NCI-H187 treated with DMSO at 0.1 percent for 48 hours (cell line): ENCODE measurements around the gene WDR46.
A peak's percentile ranks its signal among the peaks of the same experiment; 100 is the strongest.
"Not testable (repeated sequence)": the region's sequence is repeated elsewhere in the genome, so short reads cannot be mapped to it uniquely, and the experiment has no call there.

Experiments used
- DNase-seq: peaks from one replicate; lab custom pipeline; 2025; lab: John Stamatoyannopoulos, UW

WDR46 gene

DNA sequence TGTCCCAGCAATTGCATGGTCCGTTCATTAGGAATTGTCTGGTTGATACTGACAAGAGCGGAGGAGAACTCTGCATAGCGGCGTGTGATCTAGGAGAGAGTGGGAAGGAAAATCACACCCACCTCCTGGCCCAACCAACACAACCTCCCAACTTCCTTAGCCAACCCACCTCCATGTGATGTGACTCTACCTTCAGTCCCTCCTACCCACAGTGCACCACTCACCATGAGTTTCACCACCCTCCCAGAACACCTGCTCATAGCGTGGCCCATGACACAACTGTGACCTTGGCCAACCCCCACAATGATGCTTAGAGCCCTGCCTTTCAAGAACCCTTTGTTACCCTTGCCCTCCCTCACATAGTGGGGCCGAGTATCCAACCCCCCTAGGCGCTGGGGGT is 25.0 kb downstream of the WDR46 start:
- DNase-seq = no peak

DNA sequence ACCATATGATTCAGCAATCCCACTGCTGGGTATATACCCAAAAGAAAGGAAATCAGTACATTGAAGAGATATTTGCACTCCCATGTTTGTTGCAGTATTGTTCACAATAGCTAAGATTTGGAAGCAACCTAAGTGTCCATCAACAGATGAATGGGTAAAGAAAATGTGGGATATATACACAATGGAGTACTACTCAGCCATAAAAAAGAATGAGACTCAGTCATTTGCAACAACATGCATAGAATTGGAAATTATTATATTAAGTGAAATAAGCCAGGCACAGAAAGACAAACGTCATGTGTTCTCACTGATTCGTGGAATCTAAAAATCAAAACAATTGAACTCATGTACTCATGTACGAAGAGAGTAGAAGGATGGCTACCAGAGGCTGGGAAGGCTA is 26.5 kb downstream of the WDR46 start:
- DNase-seq = not testable (repeated sequence)

DNA sequence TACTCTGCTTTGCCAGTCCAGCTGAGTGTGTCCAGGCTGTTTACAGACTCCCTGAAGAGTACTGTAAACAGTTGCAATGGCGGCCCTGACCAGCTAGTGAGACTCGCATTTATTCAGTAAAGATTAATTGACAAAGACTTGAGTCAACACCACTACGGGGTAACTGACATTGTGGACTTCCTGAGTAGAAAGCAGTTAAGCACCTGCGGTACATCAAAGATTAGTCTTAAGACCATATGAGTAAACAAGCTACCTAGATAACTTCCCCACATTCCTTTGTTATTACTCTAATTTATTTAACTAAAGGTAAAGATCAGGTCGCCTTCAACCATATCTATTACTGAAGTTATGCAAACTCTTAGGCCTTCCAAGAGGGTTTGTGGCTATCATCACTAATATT is 30.0 kb downstream of the WDR46 start:
- DNase-seq = no peak

DNA sequence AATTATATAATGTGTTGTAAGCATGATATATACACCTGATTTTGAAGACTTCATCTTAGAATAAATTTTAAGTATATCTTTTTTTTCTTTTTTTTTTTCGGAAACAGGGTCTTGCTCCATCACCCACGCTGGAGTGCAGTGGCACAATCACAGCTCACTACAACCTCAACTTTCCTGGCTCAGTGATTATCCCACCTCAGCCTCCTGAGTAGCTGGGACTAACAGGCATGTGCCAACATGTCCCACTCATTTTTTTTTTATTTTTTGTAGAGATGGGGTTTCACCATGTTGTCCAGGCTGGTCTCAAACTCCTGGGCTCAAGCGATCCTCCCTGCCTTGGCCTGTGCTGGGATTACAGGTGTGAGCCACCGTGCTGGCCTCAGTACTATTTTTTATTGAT is 34.4 kb downstream of the WDR46 start:
- no peak for DNase-seq

DNA sequence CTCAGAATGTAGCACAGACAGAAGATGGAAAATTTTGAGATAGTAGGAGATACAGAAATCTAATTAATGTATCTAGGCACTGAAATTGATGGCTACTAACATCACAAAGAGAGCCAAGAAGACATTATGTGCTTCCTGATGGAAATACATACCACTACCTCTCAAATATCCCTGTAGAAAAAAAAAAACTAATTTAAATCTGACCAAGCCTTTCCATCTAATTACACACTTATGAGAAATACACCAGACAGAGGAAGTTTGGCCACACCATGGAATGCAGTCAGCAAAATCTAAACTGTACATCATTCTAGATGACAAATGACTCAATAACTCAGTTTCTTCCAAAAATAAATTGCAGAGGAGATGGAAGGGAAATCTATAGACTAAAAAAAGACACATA is 36.3 kb downstream of the WDR46 start:
- no peak for DNase-seq

DNA sequence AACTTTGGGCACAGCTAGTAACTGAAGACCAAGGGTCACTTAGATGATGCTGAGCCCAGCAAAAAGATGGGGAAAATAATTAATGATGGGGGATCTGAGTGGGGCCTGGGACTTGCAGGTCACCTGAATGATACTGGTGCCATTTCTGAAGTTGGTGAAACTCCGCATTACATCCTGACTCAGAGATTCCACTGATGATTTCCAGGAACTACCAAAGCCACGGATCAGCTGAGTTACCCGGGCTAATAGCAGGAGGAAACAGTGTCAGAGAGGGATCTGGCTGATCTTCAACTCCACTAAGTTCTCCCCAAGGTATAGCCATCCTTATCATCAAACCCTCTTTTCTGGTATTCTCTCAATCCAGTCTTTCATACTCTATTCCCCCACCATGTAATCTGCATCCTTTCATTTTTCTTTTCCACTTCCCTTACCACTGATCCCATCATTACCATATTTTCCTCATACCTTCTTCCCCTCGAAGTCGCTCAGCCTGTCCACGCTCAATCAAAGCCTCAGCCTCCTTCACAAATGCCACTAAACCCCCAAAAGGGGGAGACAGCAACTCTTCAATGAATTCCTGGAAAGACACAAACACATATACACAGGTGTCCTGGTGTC is 37.5 kb downstream of the WDR46 start:
- no peak for DNase-seq

DNA sequence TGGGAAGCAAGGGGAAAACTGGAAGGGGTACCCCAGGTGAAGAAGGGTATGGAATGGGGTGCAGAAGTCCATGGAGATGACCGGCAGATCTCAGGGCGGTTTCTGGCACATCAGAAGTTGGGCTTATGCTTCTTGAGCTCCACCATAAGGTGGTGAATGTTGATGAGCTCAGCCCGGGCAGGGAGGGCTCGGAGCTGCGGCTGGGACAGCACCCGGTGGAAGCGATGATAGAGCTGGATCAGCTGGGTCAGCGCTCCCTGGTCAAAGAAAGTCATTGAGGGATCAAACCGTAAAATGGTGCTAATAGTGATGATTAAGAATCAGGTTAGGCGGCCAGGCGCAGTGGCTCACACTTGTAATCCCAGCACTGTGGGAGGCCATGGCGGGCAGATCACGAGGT is 38.3 kb downstream of the WDR46 start:
- DNase-seq = no peak

DNA sequence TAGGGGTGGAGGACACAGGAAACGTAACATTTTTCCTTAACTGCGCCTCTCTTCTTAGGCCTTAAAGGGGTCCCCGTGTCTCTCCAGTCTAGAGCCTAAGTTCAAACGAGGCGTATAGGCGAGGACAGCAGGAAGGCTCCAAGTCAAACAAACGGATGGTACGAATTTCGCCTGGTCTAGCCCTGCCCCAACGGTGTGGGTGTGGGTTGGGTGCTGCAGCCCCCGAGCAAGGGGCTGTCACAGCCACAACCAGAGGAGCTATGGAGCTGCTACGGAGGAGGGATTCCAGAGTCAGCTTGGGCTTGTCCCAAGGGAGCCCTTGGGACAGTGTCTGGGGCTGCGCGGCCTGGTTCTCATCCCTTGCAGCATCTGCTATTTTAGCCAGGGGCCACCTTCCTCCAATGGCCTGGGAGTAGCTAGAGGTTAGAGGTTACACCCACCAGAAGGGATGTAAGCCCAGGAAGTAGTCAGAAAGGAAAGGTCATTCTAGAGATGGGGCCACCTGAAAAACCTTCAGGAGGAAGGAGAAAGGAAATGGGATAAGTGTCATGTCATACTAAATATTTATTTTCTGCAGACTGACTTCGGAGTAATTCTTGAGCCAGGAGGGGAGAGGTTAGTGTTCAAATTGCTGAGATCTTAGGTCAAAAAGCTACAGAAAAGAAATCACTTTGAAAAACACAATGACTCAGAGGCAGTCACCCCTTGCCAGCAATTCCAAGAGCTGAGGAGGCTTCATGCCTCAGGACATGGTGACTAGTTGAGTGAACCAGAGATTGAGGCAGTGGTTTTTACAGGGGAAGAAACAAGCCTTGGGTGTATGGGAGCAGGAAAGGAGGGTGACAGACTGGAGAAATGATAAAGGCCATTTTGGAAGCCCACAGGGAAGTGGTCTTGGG is 39.1 kb downstream of the WDR46 start:
- DNase-seq = no peak

DNA sequence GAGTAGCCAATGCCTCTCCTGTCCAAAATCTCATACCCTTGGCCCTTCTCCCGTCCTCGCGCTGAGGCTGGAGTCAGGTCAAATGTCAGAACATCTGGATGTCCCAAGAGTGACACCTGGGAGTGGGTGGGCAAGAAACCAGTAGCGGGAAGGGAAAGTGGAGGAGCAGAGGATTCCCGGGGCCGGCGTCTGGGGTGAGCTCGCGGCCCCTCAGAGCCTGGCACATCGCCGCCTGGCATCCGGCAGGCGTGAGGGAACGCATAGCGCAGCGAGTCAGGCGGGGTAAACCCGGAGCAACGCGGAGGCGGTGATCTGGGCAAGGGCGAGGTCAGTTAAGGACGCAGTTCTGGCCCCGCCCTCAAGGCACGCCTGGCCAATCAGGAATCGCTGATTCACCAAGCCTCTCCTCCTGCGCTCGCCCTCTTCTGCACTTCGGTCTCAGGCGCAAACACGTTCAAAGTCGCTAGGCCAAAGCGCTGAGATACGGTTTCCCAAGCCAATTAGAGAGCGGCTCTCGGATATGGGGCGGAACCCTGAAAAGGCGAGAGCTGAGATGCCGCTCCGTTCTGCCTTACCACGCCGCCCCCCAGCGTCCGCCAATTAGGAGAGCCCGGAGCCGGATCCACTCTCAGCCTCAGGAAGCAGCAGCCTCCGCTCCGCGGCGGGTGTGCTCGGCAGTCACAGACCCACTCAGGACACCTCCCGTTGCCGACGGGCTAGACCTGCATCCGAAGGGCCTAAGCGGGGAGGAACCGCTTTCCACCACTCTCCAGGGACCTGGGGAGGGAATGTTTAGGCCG is 39.9 kb downstream of the WDR46 start:
- DNase-seq = peak; percentile 94

DNA sequence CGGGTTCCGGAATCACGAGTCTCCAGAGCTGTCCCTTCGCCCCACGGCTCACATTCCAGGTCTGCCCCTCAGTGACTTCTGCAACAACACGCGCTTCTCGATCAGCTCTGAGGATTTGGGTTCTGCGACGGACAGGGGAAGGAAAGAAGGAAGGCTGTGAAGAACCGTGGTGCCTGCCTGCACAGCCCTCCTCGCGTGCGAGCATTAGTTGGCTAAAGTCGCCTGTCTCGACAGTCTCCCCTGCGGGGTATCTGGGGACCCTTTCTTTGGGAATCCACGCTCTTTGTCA is 40.5 kb downstream of the WDR46 start:
- no peak for DNase-seq

DNA sequence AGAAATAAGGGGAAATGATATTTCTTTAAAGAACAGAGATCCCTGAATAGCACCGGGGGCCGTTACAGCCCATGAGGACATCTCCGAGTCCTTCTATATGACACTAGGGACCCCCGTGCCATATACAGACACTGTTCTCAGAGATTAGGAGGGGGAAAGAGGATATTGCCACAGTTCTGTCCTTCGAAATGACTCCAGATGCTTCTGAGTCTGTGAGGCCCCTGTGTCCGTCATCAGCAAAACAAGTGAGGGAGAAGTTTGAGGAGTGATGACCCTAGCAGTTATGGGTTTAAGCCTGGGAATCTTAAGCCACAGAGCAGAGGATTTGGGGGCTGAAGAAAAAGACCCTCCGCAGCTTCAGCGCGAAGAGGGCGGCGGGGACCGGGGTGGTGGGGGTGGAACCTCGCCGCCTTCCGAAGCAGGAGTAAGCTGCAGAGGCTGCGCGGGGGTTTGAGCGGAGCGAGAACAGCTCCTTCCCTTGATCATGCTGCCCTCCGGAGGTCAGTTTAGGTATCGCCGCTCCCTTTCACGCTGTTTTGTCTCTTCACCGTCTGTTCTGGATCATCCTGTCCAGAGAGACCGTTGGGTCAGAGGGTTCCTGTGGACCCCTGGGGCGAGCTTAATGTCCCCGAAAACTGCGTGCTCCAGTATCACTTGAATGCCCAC is 40.9 kb downstream of the WDR46 start:
- DNase-seq = peak; percentile 47

DNA sequence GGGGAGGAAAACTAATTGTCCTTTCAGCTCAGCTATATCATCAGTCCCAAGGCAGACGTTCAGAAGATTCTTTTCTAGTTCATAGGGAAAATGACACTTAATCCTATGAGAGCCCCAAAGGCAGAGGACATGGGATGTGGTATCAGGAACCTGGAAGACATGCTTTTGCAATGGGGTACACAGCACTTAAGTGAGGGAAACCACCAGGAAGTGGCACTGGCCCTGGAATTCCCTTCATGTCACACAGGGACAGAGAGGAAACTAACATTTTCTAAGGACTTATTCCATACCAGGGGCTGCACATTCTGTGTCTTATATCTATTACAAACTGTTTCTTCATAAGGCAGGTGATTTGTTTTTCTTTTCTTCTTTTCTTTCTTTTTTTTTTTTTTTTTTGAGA is 45.6 kb downstream of the WDR46 start:
- no peak for DNase-seq

DNA sequence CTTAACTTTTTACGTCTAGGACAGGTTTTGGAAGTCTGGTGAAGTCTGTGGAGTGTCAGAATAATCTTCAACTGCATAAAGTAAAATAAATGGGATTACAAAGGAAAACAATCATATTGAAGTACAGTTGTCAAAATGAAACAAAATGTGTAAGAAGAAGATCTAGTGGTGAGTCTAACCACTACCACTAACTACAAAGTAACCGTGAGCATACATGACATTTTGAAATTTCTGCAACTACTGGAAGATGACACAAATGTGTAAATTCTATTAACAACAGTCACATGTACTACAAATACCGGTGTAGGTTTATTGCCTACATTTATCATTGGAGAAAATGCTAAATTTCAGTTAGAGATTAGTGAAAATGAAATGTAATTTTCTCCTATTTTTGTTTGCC is 47.1 kb downstream of the WDR46 start:
- no peak for DNase-seq

DNA sequence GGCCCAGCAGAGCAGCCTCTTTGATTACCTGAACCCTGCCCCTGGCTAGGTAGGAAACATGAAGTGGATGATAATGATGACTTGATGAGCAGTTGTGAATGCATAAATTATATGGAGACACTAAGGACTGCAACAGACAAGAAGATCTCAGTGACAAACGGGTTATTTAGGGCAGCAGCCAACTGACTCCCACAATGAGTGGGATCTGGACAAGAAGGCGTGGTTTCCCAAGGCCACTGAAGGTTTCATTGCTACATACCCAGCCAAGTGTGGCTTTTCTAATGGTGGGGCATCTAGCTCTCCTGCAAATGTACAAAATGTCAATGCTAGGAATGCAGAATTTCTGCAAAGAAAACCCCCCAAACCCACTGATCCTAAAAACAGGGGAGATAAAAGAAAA is 51.3 kb downstream of the WDR46 start:
- no peak for DNase-seq

DNA sequence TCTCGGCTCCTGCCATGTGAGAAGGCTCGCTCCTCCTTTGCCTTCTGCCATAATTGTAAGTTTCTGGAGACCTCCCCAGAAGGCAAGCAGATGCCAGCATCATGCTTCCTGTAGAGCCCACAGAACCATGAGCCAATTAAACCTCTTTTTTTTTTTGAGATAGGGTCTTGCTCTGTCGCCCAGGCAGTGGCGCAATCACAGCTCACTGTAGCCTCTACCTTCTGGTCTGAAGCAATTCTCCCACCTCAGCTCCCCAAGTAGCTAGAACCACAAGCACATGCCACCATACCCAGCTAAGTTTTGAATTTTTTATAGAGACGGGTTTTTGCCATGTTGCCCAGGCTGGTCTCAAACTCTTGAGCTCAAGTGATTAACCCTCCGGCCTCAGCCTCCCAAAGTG is 52.2 kb downstream of the WDR46 start:
- DNase-seq = no peak

DNA sequence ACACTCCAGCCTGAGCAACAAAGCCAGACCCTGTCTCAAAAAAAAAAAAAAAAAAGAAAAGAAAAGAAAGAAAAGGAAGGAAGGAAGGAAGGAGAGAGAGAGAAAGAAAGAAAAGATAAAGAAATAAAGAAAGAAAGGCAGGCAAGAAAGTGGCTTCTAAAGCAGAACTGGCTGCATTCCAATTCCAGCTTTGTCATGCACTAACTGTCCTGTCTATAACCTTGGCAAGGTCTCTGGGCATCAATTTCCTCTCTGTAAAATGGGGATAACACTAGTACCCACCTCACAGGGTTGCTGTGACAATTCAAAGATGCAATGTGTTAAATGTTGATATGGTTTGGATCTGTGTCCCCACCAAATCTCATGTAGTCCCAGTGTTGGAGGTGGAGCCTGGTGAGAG is 52.7 kb downstream of the WDR46 start:
- no peak for DNase-seq

DNA sequence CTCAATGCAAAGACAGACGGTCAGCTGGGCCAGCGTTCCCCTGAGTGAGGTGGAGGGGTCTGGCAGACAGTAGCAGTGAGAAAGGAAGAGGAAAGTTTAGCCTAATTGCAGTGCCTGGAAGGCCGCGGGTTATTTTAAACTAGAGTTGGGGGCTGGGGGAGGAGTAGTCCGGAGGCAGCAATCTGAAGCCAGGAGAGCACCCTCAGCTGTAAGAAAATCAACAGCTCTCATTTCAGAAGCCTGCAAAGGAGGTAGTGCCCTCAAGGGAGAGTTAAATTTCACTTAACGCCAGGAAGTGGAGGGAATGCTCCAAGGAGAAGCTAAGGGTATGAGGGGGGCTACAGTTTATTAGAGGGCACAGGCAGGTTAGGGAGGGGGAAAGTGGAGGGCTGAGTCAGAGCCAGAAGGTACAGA is 53.8 kb downstream of the WDR46 start:
- DNase-seq = no peak
